Thoracic aorta (tissue), 2 donors: ENCODE data around the gene WDR64. TPM values are rescaled to one million over a fixed set of nuclear protein-coding genes. Genes with fewer than 3 reads are reported as not detected.

ENCODE experiments used
- ATAC-seq: fragments of 150-250 bp; one replicate; pipeline ENCODE4 v1.8.0; 2017; ENCODE audit warnings: low read depth; ENCODE audit not compliant: insufficient number of reproducible peaks, low FRiP score
- DNase-seq: peaks from one replicate; pipeline ENCODE4 v3.0.0-alpha.2; 2020; ENCODE audit warnings: low spot score
- H3K27ac ChIP-seq, 2 donors: fragments of 200-600 bp; sonication (generic); 1 replicate in 1 of 2; 2 replicates in 1 of 2; pipeline ENCODE4 v1.5.1; 2016; ENCODE audit warnings: mild to moderate bottlenecking in 2 of 2, moderate library complexity in 2 of 2
- H3K27me3 ChIP-seq: fragments of 200-600 bp; sonication (generic); replicated peaks from 2 replicates; pipeline ENCODE4 v1.6.0; 2016; ENCODE audit warnings: mild to moderate bottlenecking; ENCODE audit not compliant: insufficient read depth
- H3K36me3 ChIP-seq: fragments of 200-600 bp; sonication (generic); one replicate; pipeline ENCODE4 v1.5.1; 2016
- H3K4me1 ChIP-seq, 2 donors: fragments of 200-600 bp; sonication (generic); 1 replicate in 1 of 2; 2 replicates in 1 of 2; pipeline versions ENCODE4 v1.5.1 to v1.6.0; 2016; ENCODE audit warnings: low read depth in 2 of 2, mild to moderate bottlenecking in 1 of 2; ENCODE audit not compliant: control insufficient read depth in 1 of 2
- H3K4me3 ChIP-seq: fragments of 200-600 bp; sonication (generic); 2 replicates; pipeline ENCODE4 v1.5.1; 2016; ENCODE audit warnings: mild to moderate bottlenecking
- H3K9me3 ChIP-seq: fragments of 200-600 bp; sonication (generic); 2 replicates; pipeline ENCODE4 v1.5.1; 2016
- total RNA-seq, 2 donors: library from RNA; depleted of rRNA; stranded (reverse); fragments of >200 nt; gene quantifications; one replicate each; pipeline versions ENCODE4 v1.1.0 to v1.2.3, GENCODE V29; 2016
- TF ChIP-seq, protein P1 (sequence below): fragments of 200-600 bp; sonication (generic); IDR thresholded peaks from one replicate; pipeline ENCODE4 v1.5.1; 2019; ENCODE audit warnings: antibody characterized with exemption

WDR64 gene
- total RNA-seq, 2 donors from 2014 or later = not detected

DNA sequence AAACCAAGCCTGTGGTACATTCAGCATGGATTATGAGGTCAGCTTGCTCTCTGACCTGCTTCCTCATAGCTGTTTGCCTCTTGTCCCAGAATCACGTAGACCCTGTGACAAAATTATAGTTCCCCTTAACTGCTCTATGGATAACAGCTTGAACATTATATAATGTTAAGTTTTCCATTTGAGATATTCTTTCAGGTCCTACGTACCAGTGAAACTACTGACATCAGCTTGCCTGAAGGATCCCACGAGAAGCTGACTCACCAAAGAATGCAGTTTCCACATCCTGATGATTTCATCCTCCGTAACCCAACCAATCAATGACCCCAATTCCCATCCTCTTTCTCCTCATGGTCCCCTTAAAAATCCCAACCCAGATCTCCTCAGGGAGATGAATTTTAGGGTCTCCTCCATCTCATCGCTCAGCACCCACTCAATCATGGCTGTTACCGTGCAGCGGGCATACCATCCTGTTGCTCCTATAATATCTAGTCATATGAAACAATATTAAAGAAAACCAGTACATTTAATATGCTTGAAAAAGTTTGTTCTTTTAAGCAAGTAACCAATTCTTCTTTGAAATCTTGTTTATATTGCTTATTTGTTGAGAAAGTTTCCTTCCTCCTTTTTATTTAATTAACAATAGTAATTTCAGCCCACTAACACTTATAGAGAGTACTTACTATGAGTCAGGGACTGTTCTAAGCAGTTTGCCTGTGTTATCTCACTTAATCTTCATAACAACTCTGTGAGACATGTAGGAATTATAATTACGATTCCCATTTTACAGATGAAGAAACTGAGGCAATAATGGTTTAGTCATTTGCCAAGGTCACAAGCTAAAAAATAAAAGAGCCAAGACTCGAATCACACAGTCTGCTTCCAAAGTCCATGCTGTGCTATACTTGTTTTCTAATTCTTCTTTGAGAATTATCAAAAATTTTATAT, 39.3 kb upstream of the WDR64 start:
- Histone ChIP-seq H3K36me3 (no peaks in the 10 kb centered on the region), H3K4me3 (no peak overlapping the region), H3K9me3 (no peaks in the 10 kb centered on the region), H3K4me1 (no peaks in the 10 kb centered on the region), H3K27ac (no peak overlapping the region), H3K27me3 (no peaks in the 10 kb centered on the region)
- TF ChIP-seq, protein P1, sequence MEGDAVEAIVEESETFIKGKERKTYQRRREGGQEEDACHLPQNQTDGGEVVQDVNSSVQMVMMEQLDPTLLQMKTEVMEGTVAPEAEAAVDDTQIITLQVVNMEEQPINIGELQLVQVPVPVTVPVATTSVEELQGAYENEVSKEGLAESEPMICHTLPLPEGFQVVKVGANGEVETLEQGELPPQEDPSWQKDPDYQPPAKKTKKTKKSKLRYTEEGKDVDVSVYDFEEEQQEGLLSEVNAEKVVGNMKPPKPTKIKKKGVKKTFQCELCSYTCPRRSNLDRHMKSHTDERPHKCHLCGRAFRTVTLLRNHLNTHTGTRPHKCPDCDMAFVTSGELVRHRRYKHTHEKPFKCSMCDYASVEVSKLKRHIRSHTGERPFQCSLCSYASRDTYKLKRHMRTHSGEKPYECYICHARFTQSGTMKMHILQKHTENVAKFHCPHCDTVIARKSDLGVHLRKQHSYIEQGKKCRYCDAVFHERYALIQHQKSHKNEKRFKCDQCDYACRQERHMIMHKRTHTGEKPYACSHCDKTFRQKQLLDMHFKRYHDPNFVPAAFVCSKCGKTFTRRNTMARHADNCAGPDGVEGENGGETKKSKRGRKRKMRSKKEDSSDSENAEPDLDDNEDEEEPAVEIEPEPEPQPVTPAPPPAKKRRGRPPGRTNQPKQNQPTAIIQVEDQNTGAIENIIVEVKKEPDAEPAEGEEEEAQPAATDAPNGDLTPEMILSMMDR = no peak
- no peak for ATAC-seq
- no peak for DNase-seq

DNA sequence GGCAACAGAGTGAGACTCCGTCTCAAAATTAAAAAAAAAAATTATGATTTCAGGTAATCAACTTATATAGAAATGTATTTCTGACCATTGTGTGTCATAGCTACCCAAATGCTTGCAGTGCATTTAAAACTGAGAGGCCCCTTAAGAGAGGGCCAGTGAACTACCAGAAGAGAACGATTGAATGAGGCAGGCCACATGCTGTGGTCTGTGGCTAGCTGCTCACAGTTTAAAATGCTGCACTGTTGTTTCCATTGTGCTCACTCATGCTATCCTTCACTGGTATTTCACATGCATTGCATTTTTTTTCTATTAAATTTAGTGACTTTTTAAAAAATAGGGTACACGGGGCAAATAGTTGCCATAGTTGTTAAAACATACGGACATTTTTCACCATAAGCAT, 37.9 kb upstream of the WDR64 start:
- no peaks in the 10 kb centered on the region for H3K4me1 ChIP-seq
- no peaks in the 10 kb centered on the region for H3K36me3 ChIP-seq
- H3K27me3 ChIP-seq = no peaks in the 10 kb centered on the region
- TF ChIP-seq, protein P1 = no peak
- H3K4me3 ChIP-seq = no peak overlapping the region
- no peaks in the 10 kb centered on the region for H3K9me3 ChIP-seq
- H3K27ac ChIP-seq = no peak overlapping the region
- DNase-seq (no peak), ATAC-seq (no peak)

DNA sequence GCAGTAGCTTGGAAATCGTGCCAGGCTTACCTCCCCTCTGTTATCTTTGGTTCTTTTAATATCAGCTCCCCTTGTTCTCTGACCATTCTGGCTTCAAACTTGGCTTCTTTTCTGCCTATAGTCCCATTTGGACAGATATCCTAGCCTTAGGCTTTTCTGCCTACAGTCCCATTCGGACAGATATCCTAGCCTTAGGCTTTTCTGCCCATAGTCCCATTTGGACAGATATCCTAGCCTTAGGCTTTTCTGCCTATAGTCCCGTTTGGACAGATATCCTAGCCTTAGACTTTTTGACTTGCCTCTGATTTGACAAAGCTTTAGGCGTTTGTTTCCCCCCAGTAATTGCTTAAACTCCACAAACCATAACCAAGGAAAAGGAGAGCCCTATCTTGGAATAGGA, 37.5 kb upstream of the WDR64 start:
- TF ChIP-seq, protein P1 = no peak
- Histone ChIP-seq H3K27me3 (no peaks in the 10 kb centered on the region), H3K4me1 (no peaks in the 10 kb centered on the region), H3K27ac (no peak overlapping the region), H3K9me3 (no peaks in the 10 kb centered on the region), H3K36me3 (no peaks in the 10 kb centered on the region), H3K4me3 (no peak overlapping the region)
- no peak for ATAC-seq
- no peak for DNase-seq

- no peak overlapping the region for H3K27ac ChIP-seq
- no peaks in the 10 kb centered on the region for H3K27me3 ChIP-seq
- no peak overlapping the region for H3K4me3 ChIP-seq
- H3K4me1 ChIP-seq = no peaks in the 10 kb centered on the region
- ATAC-seq (no peak), DNase-seq (no peak)
- no peaks in the 10 kb centered on the region for H3K9me3 ChIP-seq
- TF ChIP-seq, protein P1 = no peak
- no peaks in the 10 kb centered on the region for H3K36me3 ChIP-seq
Observed at GRCh38 chr1:241615043-241615974, 36.8 kb upstream of the WDR64 start.

DNA sequence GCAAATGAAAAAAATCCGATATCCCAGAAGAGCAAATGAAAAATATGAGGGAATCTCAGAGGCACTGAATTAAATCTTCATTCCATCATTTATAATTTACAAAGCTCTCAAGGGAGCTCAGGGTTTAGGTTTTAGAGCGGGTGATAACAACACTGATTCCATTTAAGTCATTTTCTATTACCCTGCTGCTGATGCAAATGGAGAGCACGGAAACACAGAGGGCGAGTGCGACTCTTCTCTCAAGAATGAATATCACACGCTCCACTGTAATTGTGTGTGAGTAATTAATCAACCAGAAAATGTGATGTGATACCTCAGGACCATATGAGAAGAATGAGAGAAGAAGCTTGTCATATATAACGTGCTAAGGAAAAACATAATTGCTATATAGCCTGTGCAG, 34.7 kb upstream of the WDR64 start:
- no peak for DNase-seq
- no peaks in the 10 kb centered on the region for H3K9me3 ChIP-seq
- H3K4me1 ChIP-seq = no peaks in the 10 kb centered on the region
- H3K27ac ChIP-seq = no peak overlapping the region
- no peaks in the 10 kb centered on the region for H3K36me3 ChIP-seq
- TF ChIP-seq, protein P1 = no peak
- no peak for ATAC-seq
- no peak overlapping the region for H3K4me3 ChIP-seq
- H3K27me3 ChIP-seq = no peaks in the 10 kb centered on the region
